Endometrial microvascular endothelial cells (primary cell): ENCODE results near the gene ABCA7. TPM values are rescaled to one million over a fixed set of nuclear protein-coding genes. Genes with fewer than 3 reads are reported as not detected.

Source experiments
- in situ Hi-C: cut with HindIII; loops from 2 replicates; pipeline ENCODE4 v1.10.0; 2017; ENCODE audit warnings: low sequenced_read_pairs, low pct_unique_long_range_greater_than_20kb; ENCODE audit errors: inconsistent ontology term
- total RNA-seq: library from RNA; depleted of rRNA; stranded (reverse); fragments of >200 nt; gene quantifications from one replicate; pipeline ENCODE4 v1.2.3, GENCODE V29; 2015; ENCODE audit errors: inconsistent ontology term

ABCA7 gene
- 1.8 TPM for total RNA-seq

GRCh38 chr19:1039646-1040475 lies at the start of gene ABCA7:
Gene ABCA7 (plus strand): TSS chr19:1040107. CDS start chr19:1041362, 1,255 bp downstream.
- in situ Hi-C loops, result no loop called here

- in situ Hi-C loops, result no loop called here
Measured at GRCh38 chr19:990119-990571, 49.8 kb upstream of the ABCA7 start.

GRCh38 chr19:990746-991145 lies 49.2 kb upstream of the ABCA7 start:
- in situ Hi-C loops, result no loop called here

- in situ Hi-C loops, result no loop called here
Measured at GRCh38 chr19:991174-991931, 48.6 kb upstream of the ABCA7 start.

- in situ Hi-C loops, result no loop called here
Measured at GRCh38 chr19:991932-992669, 47.8 kb upstream of the ABCA7 start.

- in situ Hi-C loops, result no loop called here
Measured at GRCh38 chr19:992670-993055, 47.2 kb upstream of the ABCA7 start.

GRCh38 chr19:993361-993830 lies 46.5 kb upstream of the ABCA7 start:
- in situ Hi-C loops, result no loop called here

- in situ Hi-C loops, result no loop called here
Measured at GRCh38 chr19:993831-994393, 46.0 kb upstream of the ABCA7 start.

GRCh38 chr19:994516-994915 lies 45.4 kb upstream of the ABCA7 start:
- in situ Hi-C loops, result no loop called here

GRCh38 chr19:995051-995827 lies 44.7 kb upstream of the ABCA7 start:
- in situ Hi-C loops, result no loop called here

- in situ Hi-C loops, result no loop called here
Measured at GRCh38 chr19:996051-996838, 43.7 kb upstream of the ABCA7 start.

- in situ Hi-C loops, result no loop called here
Measured at GRCh38 chr19:998064-998463, 41.8 kb upstream of the ABCA7 start.

GRCh38 chr19:999379-999719 lies 40.6 kb upstream of the ABCA7 start:
- in situ Hi-C loops, result no loop called here

GRCh38 chr19:1000095-1000494 lies 39.8 kb upstream of the ABCA7 start, which contains the start of gene GRIN3B:
Gene GRIN3B (plus strand): TSS chr19:1000419. CDS start chr19:1000438, 19 bp downstream.
- in situ Hi-C loops, result no loop called here

- in situ Hi-C loops, result no loop called here
Measured at GRCh38 chr19:1000591-1001537, 39.0 kb upstream of the ABCA7 start.

- in situ Hi-C loops, result no loop called here
Measured at GRCh38 chr19:1001538-1002166, 38.3 kb upstream of the ABCA7 start.
